Ascending aorta (tissue), 2 donors: ENCODE data around the gene FAAH. TPM values are rescaled to one million over a fixed set of nuclear protein-coding genes. Genes with fewer than 3 reads are reported as not detected.

Experiments used
- DNase-seq, 2 donors: peaks; one replicate each; pipeline ENCODE4 v3.0.0-alpha.2; 2019; ENCODE audit warnings: low spot score in 2 of 2
- H3K27ac ChIP-seq, 2 donors: fragments of 200-600 bp; sonication (generic); one replicate each; pipeline ENCODE4 v1.5.1; 2016 to 2017; ENCODE audit warnings: mild to moderate bottlenecking in 1 of 2
- H3K27me3 ChIP-seq: fragments of 200-600 bp; sonication (generic); one replicate; pipeline ENCODE4 v1.5.1; 2017
- H3K36me3 ChIP-seq, 2 donors: fragments of 200-600 bp; sonication (generic); one replicate each; pipeline ENCODE4 v1.5.1; 2016
- H3K4me1 ChIP-seq, 2 donors: fragments of 200-600 bp; sonication (generic); one replicate each; pipeline ENCODE4 v1.5.1; 2016 to 2017; ENCODE audit warnings: mild to moderate bottlenecking in 1 of 2
- H3K4me3 ChIP-seq, 2 donors: fragments of 200-600 bp; sonication (generic); one replicate each; pipeline ENCODE4 v1.5.1; 2016 to 2017; ENCODE audit warnings: mild to moderate bottlenecking in 1 of 2
- H3K9me3 ChIP-seq, 2 donors: fragments of 200-600 bp; sonication (generic); one replicate each; pipeline ENCODE4 v1.5.1; 2016
- intact Hi-C: fragments of 100-400 bp; cut with DNase I; formaldehyde crosslinking; loops from one replicate; pipeline ENCODE4 v1.15.1; 2023
- total RNA-seq: library from RNA; depleted of rRNA; stranded (reverse); fragments of >200 nt; gene quantifications from one replicate; pipeline ENCODE4 v1.1.0, GENCODE V29; 2016
- TF ChIP-seq, protein P1 (sequence below), 3 experiments: fragments of 200-600 bp in 2 of 3; fragments of 450-650 bp in 1 of 3; sonication (generic) in 2 of 3; IDR thresholded peaks; one replicate each; pipeline ENCODE4 v1.5.1; 2016 to 2019; ENCODE audit warnings: antibody characterized with exemption in 3 of 3, mild to moderate bottlenecking in 1 of 3, moderate library complexity in 1 of 3

The FAAH gene
- total RNA-seq, 1 donor from 2014 or later, result 6.0 TPM

DNA sequence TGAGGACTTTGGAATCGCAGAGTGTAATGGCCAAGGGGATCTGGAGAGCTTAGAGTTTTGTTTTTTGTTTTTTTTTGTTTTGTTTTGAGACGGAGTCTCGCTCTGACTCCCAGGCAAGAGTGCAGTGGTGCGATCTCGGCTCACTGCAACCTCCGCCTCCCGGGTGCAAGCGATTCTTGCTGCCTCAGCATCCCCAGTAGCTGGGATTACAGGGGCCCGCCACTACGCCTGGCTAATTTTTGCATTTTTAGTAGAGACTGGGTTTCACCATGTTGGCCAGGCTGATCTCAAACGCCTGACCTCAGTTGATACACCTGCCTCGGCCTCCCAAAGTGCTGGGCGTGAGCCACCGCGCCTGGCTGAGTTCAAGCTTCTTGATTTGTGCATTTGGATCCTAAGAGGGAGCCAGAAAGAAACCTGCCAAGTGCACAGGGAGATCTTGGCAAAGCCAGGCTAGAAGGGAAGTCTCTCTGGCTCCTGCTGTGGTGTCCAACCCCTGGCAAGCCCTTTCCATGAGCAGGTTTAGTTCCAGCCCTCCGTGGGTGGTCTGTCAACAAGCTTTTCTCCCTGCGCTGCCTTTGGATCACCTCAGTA is 852 bp downstream of the FAAH start:
- TF ChIP-seq, protein P1, sequence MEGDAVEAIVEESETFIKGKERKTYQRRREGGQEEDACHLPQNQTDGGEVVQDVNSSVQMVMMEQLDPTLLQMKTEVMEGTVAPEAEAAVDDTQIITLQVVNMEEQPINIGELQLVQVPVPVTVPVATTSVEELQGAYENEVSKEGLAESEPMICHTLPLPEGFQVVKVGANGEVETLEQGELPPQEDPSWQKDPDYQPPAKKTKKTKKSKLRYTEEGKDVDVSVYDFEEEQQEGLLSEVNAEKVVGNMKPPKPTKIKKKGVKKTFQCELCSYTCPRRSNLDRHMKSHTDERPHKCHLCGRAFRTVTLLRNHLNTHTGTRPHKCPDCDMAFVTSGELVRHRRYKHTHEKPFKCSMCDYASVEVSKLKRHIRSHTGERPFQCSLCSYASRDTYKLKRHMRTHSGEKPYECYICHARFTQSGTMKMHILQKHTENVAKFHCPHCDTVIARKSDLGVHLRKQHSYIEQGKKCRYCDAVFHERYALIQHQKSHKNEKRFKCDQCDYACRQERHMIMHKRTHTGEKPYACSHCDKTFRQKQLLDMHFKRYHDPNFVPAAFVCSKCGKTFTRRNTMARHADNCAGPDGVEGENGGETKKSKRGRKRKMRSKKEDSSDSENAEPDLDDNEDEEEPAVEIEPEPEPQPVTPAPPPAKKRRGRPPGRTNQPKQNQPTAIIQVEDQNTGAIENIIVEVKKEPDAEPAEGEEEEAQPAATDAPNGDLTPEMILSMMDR (IDR thresholded peaks at IDR 0.05), result no peak
- DNase-seq, result no peak
- Histone ChIP-seq H3K4me3 (peak overlapping the region; percentile 60 to 69), H3K27me3 (no peaks in the 10 kb centered on the region), H3K9me3 (peaks cover 0 to 12% of the 10 kb centered on the region in 2 donors), H3K4me1 (peaks cover 0 to 6% of the 10 kb centered on the region in 2 donors), H3K36me3 (peaks cover 0 to 2% of the 10 kb centered on the region in 2 donors), H3K27ac (no peak overlapping the region)
- intact Hi-C loops, result loop anchor here (2.0 kb wide), 1 partner anchor 324 kb away; the partner anchor contains the start of gene EFCAB14

DNA sequence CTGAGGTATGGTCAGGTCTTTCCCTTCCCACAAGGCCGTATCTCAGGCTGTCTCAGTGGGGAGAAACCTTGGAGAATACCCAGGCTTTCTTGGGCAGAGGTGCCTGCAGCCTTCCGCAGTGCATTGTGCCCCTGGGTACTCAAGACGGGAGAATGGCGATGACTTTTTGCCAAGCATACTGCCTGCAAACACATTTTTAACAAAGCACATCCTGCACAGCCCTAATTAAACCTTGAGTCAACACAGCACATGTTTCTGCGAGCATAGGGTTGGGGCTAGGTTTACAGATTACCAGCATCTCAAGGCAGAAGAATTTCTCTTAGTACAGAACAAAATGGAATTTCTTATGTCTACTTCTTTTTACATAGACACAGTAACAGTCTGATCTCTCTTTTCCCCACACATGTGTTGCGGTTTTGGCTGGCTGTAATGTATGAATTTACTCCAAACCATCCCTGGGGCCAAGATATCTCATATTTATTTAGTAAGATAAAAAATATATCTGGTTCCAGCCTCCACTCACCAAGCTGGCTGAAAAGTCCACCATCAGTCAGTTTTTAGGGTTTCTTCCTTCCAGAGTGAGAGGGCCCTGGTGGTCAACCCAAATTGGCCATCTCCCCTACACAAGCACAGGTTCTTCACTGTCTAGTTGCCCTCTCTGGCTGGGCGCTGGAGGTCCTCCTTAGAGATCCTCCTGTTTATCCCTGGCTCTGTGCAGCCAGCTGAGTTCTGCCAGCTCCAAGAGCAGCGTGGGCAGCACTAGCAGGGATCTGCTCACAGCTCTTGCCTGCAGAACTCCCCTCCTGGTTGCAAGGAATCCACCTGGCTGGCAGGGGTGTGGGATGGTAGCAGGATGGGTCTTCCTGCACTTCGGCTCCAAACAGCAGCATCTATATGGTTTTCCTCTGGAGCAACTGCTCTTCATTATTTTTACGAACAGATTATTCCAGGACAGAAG is 2.6 kb downstream of the FAAH start:
- H3K4me3 ChIP-seq, result no peak overlapping the region
- no peaks in the 10 kb centered on the region for H3K36me3 ChIP-seq
- no peak for DNase-seq
- H3K27ac ChIP-seq, result no peak overlapping the region
- TF ChIP-seq, protein P1 (IDR thresholded peaks at IDR 0.05), result no peak
- intact Hi-C loops, result no loop called here
- peaks cover under 1 to 8% of the 10 kb centered on the region in 2 donors for H3K4me1 ChIP-seq
- H3K27me3 ChIP-seq, result no peaks in the 10 kb centered on the region
- H3K9me3 ChIP-seq, result peaks cover 0 to 12% of the 10 kb centered on the region in 2 donors

DNA sequence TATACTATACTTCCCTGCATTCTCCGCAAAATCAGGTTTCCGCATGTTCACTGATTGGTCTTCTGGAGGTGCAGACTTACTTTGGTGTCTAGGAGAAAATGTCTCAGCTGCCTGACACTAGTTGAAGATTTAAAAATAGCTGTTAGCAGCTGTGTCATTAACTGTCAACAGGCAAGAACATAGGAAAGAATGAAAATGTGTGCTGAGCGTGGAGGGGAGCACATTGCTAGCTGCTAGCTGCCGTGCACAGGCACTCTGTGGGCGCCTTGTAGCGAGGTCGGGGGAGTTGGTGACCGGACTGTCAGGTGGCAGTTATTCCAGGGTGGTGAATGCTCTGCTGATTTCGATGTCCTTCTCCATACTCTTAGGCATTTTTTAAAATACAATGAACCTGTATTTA is 5.2 kb downstream of the FAAH start:
- Histone ChIP-seq H3K27me3 (no peaks in the 10 kb centered on the region), H3K9me3 (no peaks in the 10 kb centered on the region), H3K4me1 (peaks cover 6 to 18% of the 10 kb centered on the region in 2 donors), H3K36me3 (no peaks in the 10 kb centered on the region), H3K4me3 (no peak overlapping the region), H3K27ac (no peak overlapping the region)
- intact Hi-C loops, result no loop called here
- TF ChIP-seq, protein P1 (IDR thresholded peaks at IDR 0.05), result no peak
- no peak for DNase-seq

DNA sequence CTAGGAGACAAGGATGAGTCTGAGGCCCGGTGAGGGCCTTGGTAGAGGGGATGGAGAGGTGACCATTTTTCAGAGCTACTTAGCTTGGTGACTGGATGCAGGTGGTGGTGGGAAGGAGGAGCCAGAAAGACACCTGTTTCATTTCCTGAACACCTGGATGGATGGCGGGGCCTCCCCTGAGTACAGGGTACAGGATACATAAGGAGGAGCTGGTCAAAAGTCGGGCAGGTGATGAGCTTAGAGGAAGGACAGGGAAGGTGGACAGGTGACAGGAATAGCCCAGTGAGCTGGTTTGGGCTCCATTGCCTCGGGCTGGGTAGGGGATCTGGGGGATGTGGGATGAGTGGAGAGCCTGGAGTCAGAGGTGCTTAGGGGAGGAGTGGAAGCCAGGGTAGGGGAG is 6.3 kb downstream of the FAAH start:
- no peak overlapping the region for H3K27ac ChIP-seq
- DNase-seq, result no peak
- H3K4me1 ChIP-seq, result peaks cover 6 to 18% of the 10 kb centered on the region in 2 donors
- no peaks in the 10 kb centered on the region for H3K36me3 ChIP-seq
- no peaks in the 10 kb centered on the region for H3K9me3 ChIP-seq
- no peaks in the 10 kb centered on the region for H3K27me3 ChIP-seq
- H3K4me3 ChIP-seq, result no peak overlapping the region
- intact Hi-C loops, result no loop called here
- TF ChIP-seq, protein P1 (IDR thresholded peaks at IDR 0.05), result no peak

GRCh38 chr1:46401154-46401913 is 7.2 kb downstream of the FAAH start:
- H3K27me3 ChIP-seq, result no peaks in the 10 kb centered on the region
- DNase-seq, result no peak
- H3K4me1 ChIP-seq, result peaks cover 9 to 23% of the 10 kb centered on the region in 2 donors
- no peak overlapping the region for H3K27ac ChIP-seq
- TF ChIP-seq, protein P1 (IDR thresholded peaks at IDR 0.05), result no peak
- no peaks in the 10 kb centered on the region for H3K9me3 ChIP-seq
- intact Hi-C loops, result no loop called here
- no peak overlapping the region for H3K4me3 ChIP-seq
- H3K36me3 ChIP-seq, result no peaks in the 10 kb centered on the region
